GM19328 (cell line): ENCODE data around the gene PUDP.
"Not testable (repeated sequence)": the region's sequence is repeated elsewhere in the genome, so short reads cannot be mapped to it uniquely, and the experiment has no call there.

ENCODE experiments used
- ATAC-seq: cut with Tn5 transposase; IDR thresholded peaks from one replicate; pipeline ENCODE4 v1.9.1; 2021; ENCODE audit warnings: mild to moderate bottlenecking, moderate library complexity; ENCODE audit not compliant: unreplicated experiment

PUDP gene

GRCh38 chrX:7045238-7045955 lies 102.6 kb downstream of the PUDP start:
- ATAC-seq = no peak

DNA sequence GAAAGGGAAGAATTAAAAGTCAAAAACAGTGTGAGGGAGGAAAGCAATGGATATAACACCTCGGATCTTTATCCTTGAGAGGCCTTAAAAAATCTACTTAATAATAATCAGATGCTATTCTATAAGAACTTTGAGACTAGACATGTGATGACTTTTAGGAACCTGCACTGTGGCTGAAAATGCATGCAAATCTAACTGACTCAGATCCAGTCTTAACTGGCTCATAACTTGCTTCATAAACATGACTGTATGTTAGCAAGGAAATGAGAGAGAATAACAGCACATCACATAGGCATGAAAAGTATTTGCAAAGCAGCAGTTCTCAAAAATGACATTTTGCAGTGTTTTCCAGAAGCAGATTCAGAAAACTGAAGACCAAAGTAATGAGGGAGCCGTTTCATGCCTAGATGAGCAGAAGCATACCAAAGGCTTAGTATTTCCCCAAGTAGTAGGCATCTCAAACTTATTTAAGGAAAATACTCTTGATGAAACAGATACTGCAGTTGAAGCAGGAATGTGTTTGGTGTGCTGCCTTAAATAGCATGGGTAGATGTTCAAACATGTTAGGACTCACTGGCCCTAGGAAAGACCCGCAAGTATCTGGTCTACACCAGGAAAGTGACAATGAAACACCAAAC lies 104.0 kb downstream of the PUDP start:
- ATAC-seq = not testable (repeated sequence)

DNA sequence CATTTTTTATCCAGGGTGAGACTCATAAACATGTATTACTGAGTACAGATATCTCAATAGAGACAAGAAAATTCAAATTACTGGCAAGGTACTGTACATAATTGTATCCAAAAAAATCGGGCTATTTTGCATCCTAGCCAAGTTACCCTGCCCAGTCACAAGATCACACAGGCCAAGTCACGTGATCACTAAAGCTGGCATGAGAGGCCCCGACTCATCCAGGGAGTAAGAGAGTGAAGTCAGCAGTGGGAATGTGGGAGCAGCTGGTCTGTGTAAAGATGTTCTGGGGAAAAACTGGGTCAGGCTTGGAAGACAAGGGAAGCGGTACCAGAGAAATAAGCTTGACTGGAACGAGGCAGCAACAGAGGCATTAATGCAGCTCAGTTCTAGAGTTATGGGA lies 119.7 kb downstream of the PUDP start:
- ATAC-seq = no peak

GRCh38 chrX:7027071-7027470 lies 120.9 kb downstream of the PUDP start:
- ATAC-seq = no peak

- ATAC-seq = not testable (repeated sequence)
Observed at GRCh38 chrX:7026365-7026764, 121.6 kb downstream of the PUDP start.

DNA sequence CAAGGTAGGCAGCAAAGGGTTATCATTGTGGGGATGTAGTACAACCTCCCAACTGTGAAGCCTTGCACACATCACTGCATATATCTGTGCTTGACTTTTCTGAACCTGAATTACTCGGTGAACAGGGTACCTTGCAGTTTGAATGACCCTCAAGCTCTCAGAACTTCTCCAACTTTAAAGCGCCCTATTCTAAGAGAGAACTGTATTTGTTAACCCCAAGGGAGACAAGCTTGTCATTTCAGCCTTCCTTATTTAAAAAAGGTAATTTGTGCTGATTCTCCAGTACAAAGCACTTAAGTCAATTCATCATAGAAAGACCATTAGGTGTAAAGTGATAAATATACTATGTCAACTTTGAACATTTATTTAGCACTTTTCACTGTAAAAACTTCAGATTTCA lies 122.5 kb downstream of the PUDP start:
- no peak for ATAC-seq

GRCh38 chrX:7024850-7025249 lies 123.1 kb downstream of the PUDP start:
- ATAC-seq = no peak

DNA sequence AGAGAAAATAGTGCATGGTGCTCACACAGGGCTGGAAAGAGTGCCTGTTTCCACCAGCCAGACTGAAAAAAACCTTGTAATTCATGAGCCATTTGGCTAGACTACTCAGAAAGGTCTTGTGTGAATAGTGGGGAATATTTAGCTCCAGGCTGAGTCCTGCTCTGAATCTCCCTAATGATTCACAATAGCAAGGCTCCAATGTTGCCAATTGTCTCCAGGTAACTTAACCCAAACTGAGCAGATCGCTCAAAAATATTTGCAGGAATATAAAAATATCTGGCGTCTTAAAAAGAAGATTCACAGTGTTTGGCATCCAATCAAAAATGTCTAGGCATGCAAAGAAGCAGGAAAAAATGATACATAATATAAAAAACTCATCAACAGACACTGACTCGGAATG lies 125.0 kb downstream of the PUDP start:
- ATAC-seq = not testable (repeated sequence)

GRCh38 chrX:7021991-7022390 lies 126.0 kb downstream of the PUDP start:
- no peak for ATAC-seq

GRCh38 chrX:7019555-7019954 lies 128.4 kb downstream of the PUDP start:
- no peak for ATAC-seq

DNA sequence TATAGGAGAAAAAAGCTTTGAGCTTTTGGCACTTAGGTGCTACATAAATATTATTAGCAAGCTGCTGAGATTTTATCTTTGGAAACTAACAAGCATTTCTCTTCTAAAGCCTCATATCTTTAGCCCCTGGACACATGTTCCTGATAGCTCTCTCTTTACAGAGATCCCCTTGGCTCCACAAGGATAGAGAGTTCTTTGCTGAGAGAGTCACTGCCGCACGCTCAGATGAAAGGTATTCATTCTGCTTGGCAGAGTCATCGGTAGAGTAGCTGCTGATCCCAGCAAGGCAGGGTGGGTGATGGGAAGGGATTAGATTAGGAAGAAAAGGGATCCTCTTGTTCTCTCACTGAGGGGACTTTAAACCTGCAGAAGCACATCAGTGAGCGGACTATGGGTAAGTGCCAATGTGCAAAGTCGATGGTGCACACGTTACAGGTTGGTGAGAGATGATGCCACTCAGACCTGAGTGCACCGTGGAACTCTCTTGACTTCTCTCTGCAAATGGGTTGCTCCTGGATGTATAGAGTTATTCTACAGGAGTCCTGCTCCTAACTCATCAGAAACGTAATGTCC lies 135.6 kb downstream of the PUDP start:
- ATAC-seq = not testable (repeated sequence)

DNA sequence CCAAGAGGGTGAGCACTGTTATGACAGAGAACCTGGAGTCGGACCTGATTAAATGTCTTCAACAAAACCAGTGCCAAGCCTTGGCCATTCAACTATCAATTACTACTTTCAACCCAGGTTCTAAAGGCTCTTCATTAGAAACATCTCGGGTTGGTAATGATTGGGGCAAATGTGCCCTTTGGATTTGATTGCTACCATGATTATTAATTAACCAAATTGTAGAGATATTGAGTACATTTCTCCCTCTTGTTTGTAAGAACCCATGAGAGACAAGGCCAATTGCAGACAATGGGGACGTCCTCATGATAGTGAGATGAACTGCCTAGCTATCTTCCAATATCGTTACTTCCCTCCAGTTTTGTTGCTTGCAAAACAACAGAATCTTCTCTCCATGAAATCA lies 137.1 kb downstream of the PUDP start:
- not testable (repeated sequence) for ATAC-seq

- not testable (repeated sequence) for ATAC-seq
Observed at GRCh38 chrX:7007328-7007727, 140.6 kb downstream of the PUDP start.
